Measurements from ENCODE around the gene LRP5.

GRCh38 chr11:68403831-68404230 lies 91.4 kb downstream of the LRP5 start:
- TF ChIP-seq GATA3 (IDR thresholded peaks at IDR 0.05; ENCODE audit: low read depth, low read length) (no peak), GATA2 (IDR thresholded peaks at IDR 0.05; ENCODE audit: low read depth, low read length) (no peak)

Measured in SH-SY5Y (cell line).